ENCODE results near the gene ZNF827. TPM values are rescaled to one million over a fixed set of nuclear protein-coding genes. Genes with fewer than 3 reads are reported as not detected.

Gene ZNF827
- total and polyA plus RNA-seq, 11 donors, result 4.5 to 30.1 (median 18.1) TPM

DNA sequence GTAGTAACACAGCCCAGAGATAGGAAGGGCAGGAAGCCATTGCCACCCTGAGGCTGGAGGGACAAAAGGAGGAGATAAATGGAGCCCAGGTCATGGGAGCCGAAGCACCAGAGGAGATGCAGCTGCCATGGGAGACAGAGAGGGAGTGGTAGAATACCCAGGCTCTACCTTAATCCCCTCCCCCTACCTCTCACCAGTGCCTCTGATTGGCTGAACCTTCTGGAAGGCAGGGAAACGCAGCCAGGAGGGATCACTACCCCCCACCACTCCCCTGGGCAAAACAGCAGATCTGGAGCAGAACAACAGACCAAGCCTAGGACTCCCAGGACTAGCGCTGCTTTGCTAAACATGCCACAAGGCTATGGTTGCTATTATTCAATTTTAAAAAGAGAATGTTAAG is 114.2 kb downstream of the ZNF827 start:
- no peak for ATAC-seq
- Histone ChIP-seq H3K4me1 (peaks cover 0 to 21% (median 7%) of the 10 kb centered on the region in 12 donors), H3K36me3 (peaks cover 0 to 8% (median 0%) of the 10 kb centered on the region in 9 donors), H3K9me3 (no peaks in the 10 kb centered on the region), H3K4me3 (no peak overlapping the region), H3K27ac (no peak overlapping the region), H3K27me3 (no peaks in the 10 kb centered on the region)
- DNase-seq, result no peak
- intact Hi-C loops (cut with DNase I), result no loop called here
- TF ChIP-seq POLR2A (IDR thresholded peaks at IDR 0.05) (no peak), CTCF (IDR thresholded peaks at IDR 0.05) (no peak)
- 83 to 99% (median 93%) methylated on average over 3 of the region's 3 CpGs for WGBS, 4 donors

DNA sequence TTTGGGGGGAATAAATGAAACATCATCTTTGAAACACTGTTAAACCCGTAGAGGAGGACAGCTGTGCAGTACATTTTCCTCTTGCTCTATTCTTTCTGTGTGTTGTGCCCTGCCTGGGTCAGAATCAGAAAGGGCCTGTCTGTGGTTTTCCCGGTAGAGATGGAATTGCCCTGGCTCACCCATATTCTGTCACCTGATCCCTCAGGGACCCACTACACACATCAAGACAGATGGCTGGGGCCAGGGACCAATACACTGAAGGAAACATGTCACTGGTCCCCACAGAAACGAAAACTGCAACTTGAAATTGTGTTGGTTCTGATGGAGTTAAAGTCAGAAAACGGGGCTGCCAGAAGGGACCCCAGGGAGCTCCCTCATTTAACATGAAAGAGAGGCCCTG is 114.9 kb downstream of the ZNF827 start:
- ATAC-seq (no peak), DNase-seq (no peak)
- Histone ChIP-seq H3K27ac (no peak overlapping the region), H3K27me3 (no peaks in the 10 kb centered on the region), H3K4me3 (no peak overlapping the region), H3K9me3 (no peaks in the 10 kb centered on the region), H3K4me1 (peaks cover 0 to 17% (median 11%) of the 10 kb centered on the region in 12 donors), H3K36me3 (peaks cover 0 to 8% (median 0%) of the 10 kb centered on the region in 9 donors)
- 88 to 94% (median 90%) methylated on average over 4 of the region's 4 CpGs for WGBS, 4 donors
- TF ChIP-seq POLR2A (IDR thresholded peaks at IDR 0.05), result no peak
- no peak for TF ChIP-seq CTCF (IDR thresholded peaks at IDR 0.05)
- intact Hi-C loops (cut with DNase I), result no loop called here

DNA sequence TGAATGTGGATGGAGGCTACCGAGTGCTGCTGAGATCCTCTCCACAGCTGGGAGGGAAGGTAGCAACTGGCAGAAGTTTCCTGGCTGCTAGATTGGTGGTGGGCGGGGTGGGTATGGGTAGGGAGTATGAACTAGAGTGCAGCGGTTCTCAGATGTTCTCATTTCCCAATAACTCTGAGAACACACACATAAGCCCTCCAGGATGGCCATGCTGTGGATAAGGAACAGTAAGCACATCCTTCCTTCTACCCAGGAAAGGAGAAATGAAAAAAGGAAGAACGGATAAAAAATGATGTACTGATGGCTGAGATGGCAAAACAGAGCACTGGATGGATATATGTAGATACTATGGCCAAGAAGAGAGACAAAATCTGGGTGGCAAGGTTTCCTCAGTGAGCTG is 116.0 kb downstream of the ZNF827 start:
- WGBS, 4 donors, result 89 to 94% (median 90%) methylated on average over 4 of the region's 4 CpGs
- H3K4me1 ChIP-seq, result peaks cover 0 to 17% (median 11%) of the 10 kb centered on the region in 12 donors
- H3K4me3 ChIP-seq, result no peak overlapping the region
- H3K27ac ChIP-seq, result no peak overlapping the region
- intact Hi-C loops (cut with DNase I), result no loop called here
- H3K9me3 ChIP-seq, result no peaks in the 10 kb centered on the region
- peaks cover 0 to 8% (median 0%) of the 10 kb centered on the region in 9 donors for H3K36me3 ChIP-seq
- H3K27me3 ChIP-seq, result no peaks in the 10 kb centered on the region
- no peak for TF ChIP-seq CTCF (IDR thresholded peaks at IDR 0.05)
- no peak for TF ChIP-seq POLR2A (IDR thresholded peaks at IDR 0.05)
- no peak for DNase-seq
- ATAC-seq, result peak in 1 of 4 donors; percentile 20

- peaks cover 0 to 8% (median 0%) of the 10 kb centered on the region in 9 donors for H3K36me3 ChIP-seq
- TF ChIP-seq POLR2A (IDR thresholded peaks at IDR 0.05), result no peak
- TF ChIP-seq CTCF (IDR thresholded peaks at IDR 0.05), result no peak
Observed at GRCh38 chr4:145822181-145822580, 116.4 kb downstream of the ZNF827 start.

More at GRCh38 chr4:145822181-145822580, 116.4 kb downstream of the ZNF827 start:
- Histone ChIP-seq H3K9me3 (no peaks in the 10 kb centered on the region), H3K4me1 (peaks cover 0 to 17% (median 11%) of the 10 kb centered on the region in 12 donors), H3K4me3 (no peak overlapping the region), H3K27ac (no peak overlapping the region), H3K27me3 (no peaks in the 10 kb centered on the region)
- no peak for ATAC-seq
- WGBS, 4 donors, result 90 to 96% (median 92%) methylated on average over 3 of the region's 3 CpGs
- no peak for DNase-seq
- intact Hi-C loops (cut with DNase I), result no loop called here
